WTC11 (cell line): ENCODE data around the gene NEURL1.

Experiments used
- ATF1 ChIP-seq: sonication (generic); formaldehyde crosslinking; IDR thresholded peaks from 2 replicates; pipeline ENCODE4 v1.8.1; 2023; ENCODE audit warnings: mild to moderate bottlenecking, moderate library complexity, missing genetic modification reagents
- ATF2 ChIP-seq: sonication (generic); formaldehyde crosslinking; IDR thresholded peaks from 2 replicates; pipeline ENCODE4 v1.8.1; 2022; ENCODE audit warnings: low read depth, missing genetic modification reagents, borderline replicate concordance
- ETV6 ChIP-seq: sonication (generic); formaldehyde crosslinking; IDR thresholded peaks from 2 replicates; pipeline ENCODE4 v1.8.1; 2022; ENCODE audit warnings: mild to moderate bottlenecking, missing genetic modification reagents
- IRF2 ChIP-seq: sonication (generic); formaldehyde crosslinking; IDR thresholded peaks from 2 replicates; pipeline ENCODE4 v1.8.0; 2022; ENCODE audit warnings: low read depth, missing genetic modification reagents, borderline replicate concordance
- KAT7 ChIP-seq: sonication (generic); formaldehyde crosslinking; IDR thresholded peaks from 2 replicates; pipeline ENCODE4 v1.8.1; 2023; ENCODE audit warnings: missing genetic modification reagents, mild to moderate bottlenecking, borderline replicate concordance
- PREB ChIP-seq: sonication (generic); formaldehyde crosslinking; IDR thresholded peaks from 2 replicates; pipeline ENCODE4 v1.8.1; 2022; ENCODE audit warnings: mild to moderate bottlenecking, missing genetic modification reagents, moderate library complexity, borderline replicate concordance
- RELA ChIP-seq: sonication (generic); formaldehyde crosslinking; IDR thresholded peaks from 2 replicates; pipeline ENCODE4 v1.8.1; 2022; ENCODE audit warnings: missing genetic modification reagents, mild to moderate bottlenecking, borderline replicate concordance
- ZNF232 ChIP-seq: sonication (generic); formaldehyde crosslinking; IDR thresholded peaks from 2 replicates; pipeline ENCODE4 v1.8.0; 2022; ENCODE audit warnings: mild to moderate bottlenecking, missing genetic modification reagents
- TF ChIP-seq, protein P1 (sequence below): sonication (generic); formaldehyde crosslinking; IDR thresholded peaks from 2 replicates; pipeline ENCODE4 v1.8.1; 2022; ENCODE audit warnings: mild to moderate bottlenecking, moderate library complexity, missing genetic modification reagents
- TF ChIP-seq, protein P2 (sequence below): fragments of 200-600 bp; IDR thresholded peaks from 2 replicates; pipeline ENCODE4 v1.8.0; 2022; ENCODE audit warnings: antibody characterized with exemption
- TF ChIP-seq, protein P3 (sequence below): sonication (generic); formaldehyde crosslinking; IDR thresholded peaks from 2 replicates; pipeline ENCODE4 v1.8.0; 2022; ENCODE audit warnings: mild to moderate bottlenecking, missing genetic modification reagents

DNA sequence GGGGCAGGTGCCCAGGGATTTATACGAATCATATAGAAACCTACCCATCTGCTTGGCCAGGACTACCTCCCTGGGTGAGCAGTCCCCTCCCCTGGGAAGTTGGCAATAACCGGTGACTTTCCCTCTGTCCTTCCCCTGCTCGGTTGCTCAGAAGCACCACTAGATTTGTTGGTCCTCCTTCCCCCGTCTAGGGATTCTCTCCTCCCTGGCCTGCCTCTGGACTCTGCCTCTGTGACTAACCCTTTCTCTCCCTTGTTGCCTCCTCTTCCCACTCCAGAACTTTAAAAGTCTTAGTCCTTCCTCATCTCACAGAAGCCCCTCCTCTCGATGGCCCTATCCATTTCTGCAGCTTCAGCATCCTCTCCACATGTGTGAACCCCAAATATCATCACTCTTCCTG is 24.3 kb upstream of the NEURL1 start:
- TF ChIP-seq, protein P1, sequence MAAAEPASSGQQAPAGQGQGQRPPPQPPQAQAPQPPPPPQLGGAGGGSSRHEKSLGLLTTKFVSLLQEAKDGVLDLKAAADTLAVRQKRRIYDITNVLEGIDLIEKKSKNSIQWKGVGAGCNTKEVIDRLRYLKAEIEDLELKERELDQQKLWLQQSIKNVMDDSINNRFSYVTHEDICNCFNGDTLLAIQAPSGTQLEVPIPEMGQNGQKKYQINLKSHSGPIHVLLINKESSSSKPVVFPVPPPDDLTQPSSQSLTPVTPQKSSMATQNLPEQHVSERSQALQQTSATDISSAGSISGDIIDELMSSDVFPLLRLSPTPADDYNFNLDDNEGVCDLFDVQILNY (CRISPR knock-in tag) = no peak
- TF ChIP-seq, protein P2, sequence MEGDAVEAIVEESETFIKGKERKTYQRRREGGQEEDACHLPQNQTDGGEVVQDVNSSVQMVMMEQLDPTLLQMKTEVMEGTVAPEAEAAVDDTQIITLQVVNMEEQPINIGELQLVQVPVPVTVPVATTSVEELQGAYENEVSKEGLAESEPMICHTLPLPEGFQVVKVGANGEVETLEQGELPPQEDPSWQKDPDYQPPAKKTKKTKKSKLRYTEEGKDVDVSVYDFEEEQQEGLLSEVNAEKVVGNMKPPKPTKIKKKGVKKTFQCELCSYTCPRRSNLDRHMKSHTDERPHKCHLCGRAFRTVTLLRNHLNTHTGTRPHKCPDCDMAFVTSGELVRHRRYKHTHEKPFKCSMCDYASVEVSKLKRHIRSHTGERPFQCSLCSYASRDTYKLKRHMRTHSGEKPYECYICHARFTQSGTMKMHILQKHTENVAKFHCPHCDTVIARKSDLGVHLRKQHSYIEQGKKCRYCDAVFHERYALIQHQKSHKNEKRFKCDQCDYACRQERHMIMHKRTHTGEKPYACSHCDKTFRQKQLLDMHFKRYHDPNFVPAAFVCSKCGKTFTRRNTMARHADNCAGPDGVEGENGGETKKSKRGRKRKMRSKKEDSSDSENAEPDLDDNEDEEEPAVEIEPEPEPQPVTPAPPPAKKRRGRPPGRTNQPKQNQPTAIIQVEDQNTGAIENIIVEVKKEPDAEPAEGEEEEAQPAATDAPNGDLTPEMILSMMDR = no peak
- no peak for TF ChIP-seq IRF2 (CRISPR knock-in tag)
- TF ChIP-seq RELA (CRISPR knock-in tag) = no peak
- TF ChIP-seq, protein P3, sequence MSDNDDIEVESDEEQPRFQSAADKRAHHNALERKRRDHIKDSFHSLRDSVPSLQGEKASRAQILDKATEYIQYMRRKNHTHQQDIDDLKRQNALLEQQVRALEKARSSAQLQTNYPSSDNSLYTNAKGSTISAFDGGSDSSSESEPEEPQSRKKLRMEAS = no peak
- TF ChIP-seq ATF1 (CRISPR knock-in tag) = no peak
- TF ChIP-seq ATF2 (CRISPR knock-in tag) = no peak
- no peak for TF ChIP-seq KAT7 (CRISPR knock-in tag)
- TF ChIP-seq PREB (CRISPR knock-in tag) = no peak
- no peak for TF ChIP-seq ZNF232 (CRISPR knock-in tag)
- no peak for TF ChIP-seq ETV6 (CRISPR knock-in tag)
